ENCODE measurements around the gene SEC16B.

DNA sequence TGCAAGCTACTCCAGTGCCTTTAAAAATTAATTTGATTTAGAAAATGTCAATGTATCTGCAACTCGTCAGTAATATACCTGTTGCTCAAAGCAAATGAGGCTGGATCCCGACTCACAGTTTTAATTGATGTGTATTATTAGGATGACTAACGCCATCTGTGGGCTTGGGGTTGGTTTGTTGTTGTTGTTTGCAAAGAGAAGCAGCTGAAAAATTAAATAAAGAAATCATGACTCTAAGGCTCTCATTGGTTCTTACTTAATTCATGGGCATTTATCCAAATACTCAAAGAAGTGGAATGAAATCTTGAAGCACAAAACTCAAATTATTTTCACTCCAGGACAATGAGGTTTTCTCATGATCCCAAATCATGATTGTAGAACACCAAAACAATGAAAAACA is 46.4 kb downstream of the SEC16B start:
- TF ChIP-seq, protein P1, sequence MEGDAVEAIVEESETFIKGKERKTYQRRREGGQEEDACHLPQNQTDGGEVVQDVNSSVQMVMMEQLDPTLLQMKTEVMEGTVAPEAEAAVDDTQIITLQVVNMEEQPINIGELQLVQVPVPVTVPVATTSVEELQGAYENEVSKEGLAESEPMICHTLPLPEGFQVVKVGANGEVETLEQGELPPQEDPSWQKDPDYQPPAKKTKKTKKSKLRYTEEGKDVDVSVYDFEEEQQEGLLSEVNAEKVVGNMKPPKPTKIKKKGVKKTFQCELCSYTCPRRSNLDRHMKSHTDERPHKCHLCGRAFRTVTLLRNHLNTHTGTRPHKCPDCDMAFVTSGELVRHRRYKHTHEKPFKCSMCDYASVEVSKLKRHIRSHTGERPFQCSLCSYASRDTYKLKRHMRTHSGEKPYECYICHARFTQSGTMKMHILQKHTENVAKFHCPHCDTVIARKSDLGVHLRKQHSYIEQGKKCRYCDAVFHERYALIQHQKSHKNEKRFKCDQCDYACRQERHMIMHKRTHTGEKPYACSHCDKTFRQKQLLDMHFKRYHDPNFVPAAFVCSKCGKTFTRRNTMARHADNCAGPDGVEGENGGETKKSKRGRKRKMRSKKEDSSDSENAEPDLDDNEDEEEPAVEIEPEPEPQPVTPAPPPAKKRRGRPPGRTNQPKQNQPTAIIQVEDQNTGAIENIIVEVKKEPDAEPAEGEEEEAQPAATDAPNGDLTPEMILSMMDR (IDR thresholded peaks at IDR 0.05), result no peak
- no peak for TF ChIP-seq POLR2A (IDR thresholded peaks at IDR 0.05)
- TF ChIP-seq EP300 (IDR thresholded peaks at IDR 0.05), result no peak
- TF ChIP-seq POLR2AphosphoS5 (IDR thresholded peaks at IDR 0.05), result no peak

Measured in gastroesophageal sphincter (tissue), 3 donors.